Hematopoietic multipotent progenitor cell (in vitro differentiated cells): ENCODE results near the gene MYO1D. TPM values are rescaled to one million over a fixed set of nuclear protein-coding genes. Genes with fewer than 3 reads are reported as not detected.

Source experiments
- DNase-seq, 3 donors: peaks; one replicate each; pipeline ENCODE4 v3.0.0-alpha.2; 2011 to 2015; ENCODE audit warnings: low read depth in 2 of 3, low spot score in 2 of 3
- total RNA-seq: library from RNA; depleted of rRNA; stranded (reverse); fragments of >200 nt; gene quantifications from one replicate; pipeline ENCODE4 v1.2.3, GENCODE V29; 2012

Gene MYO1D
- total RNA-seq, 1 donor = 8.1 TPM

DNA sequence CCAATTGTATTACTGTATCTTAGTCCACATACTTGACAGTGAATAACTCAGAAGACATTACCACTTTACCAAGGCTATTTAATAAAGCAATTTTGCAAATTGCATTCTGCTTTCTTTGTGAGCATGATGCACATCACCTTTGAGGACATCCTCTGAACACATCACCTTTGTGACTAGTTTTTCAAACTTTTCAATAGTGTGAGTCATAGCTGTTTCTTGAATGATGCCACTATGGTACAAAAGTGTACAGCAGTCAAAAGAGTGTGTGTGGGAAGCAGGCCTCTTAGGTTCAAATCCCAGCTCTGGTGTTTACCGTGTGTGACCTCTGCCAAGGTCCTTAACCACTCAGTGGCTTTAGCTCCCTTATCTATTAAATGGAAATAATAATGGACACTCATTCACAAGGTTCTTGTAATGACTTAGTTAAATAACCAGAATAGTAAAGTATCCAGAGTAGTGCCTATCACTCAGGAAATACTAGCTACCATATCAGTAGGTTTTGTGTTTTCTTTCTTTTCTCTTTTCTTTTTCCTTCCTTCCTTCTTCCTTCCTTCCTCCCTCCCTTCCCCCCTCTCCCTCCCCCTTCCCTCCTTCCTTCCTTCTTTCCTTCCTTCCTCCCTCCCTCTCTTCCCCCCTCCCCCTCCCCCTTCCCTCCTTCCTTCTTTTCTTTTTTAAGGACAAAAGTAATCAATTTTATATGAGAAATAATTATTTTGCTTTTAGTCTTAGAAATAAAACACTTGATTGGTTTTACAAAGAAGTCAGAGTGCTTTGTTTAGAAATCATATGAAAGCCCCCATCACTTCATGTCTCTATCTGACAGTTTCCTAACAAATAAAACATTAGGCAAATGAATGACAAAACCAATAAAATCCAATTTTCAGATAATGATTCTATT lies 178.9 kb downstream of the MYO1D start:
- no peak for DNase-seq

DNA sequence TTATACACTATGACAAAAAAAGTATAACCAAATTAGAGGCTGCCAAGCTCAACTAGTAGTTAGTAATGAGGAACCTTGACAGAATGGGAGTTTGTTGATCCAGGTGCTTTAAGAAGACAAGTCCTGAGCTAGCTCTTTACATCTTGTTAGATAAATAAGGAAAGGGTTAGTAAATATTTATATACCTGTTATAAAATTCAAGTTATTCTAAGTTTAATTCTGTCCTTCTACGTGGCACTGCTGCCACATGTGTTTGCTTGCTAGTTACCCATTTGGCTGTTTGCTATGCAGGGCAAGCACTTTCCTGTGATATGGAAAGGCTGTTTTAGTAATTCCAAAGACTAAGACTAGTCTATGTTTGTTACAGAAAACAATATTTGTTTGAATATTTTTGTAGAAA lies 180.5 kb downstream of the MYO1D start:
- no peak for DNase-seq

DNA sequence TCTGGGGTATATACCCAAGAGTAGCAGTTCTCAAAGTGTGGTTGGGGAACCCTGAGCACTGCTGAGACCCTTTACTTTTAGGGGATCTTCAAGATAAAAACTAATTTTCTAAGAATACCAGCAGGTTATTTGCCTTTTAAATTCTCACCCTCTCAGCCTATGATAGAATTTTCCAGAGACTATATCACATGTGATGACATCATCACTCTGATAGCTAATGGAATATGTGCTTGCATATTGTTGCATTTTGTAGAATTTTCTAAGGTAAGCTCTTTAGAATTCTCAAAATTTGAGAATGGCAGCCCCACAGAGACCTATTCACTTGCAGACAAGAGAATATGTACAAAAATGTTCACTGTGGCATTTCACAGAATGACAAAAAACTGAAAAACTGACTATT lies 181.1 kb downstream of the MYO1D start:
- no peak for DNase-seq

DNA sequence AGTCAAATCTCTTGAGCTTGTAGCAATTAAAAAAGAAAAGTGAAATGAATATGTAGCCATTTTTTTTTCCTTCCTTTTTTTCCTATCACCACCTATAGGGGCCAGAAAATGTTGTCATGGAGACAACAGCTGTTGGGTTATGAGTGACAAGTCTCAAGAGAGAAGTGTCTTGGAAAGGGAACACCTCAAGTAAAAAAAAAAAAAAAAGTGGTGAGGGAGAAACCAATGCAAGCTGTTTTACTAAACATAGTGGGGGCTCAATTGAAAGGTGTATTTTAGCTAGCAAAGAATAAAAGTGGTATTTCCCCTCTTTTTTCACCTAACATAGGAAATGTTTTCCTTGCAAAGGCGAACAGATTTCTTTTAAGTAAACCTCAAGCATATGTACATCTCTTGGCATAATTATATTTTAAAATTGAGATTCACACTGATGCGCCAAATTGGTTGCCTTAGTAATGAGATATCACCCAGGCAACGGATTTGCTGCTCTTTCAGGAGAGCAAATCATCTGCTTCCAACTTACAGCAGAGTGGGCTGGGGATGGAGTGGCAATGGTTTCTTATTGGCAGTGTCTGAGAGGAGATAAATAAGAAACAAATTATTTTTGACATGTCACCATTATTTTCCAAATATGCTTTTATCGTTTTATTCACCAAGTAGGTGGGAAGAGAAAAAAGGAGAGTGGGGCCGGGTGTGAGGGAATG lies 183.6 kb downstream of the MYO1D start:
- no peak for DNase-seq

DNA sequence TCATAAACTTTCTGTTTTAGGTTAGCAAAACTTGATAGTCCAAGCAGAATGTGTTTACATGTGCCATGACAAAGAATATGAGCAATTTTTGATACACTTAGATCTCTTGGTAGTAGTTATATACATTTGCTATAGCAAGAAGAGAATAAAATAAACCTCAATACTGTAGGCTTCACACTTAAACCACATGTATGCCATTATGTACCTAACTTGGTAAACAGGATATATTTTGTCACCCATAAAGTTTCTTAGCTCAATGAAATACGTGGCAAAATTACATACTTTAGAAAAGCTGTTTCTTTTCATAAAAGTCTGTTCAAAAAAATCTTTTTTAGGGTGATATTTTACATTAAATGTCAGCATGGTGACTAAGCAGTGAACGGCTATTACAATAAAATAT lies 184.7 kb downstream of the MYO1D start:
- no peak for DNase-seq

DNA sequence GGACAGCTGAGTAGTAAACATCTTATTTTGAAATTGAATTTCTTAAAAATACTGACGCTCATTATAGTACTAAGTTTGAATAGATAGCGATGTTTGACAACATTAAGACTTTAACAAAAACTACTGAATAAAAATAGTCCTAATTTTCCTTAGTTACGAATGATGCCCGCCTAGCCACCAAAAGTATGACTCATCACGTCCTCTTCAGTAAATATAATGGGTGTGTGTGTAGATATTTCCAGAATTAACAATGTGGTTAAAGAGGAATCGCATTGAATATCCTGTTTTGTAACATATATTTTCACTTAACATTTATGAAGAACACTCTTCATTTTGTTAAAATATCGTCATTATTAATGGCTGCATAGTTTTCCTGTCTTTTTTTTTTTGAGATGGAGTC lies 187.6 kb downstream of the MYO1D start:
- DNase-seq = no peak

DNA sequence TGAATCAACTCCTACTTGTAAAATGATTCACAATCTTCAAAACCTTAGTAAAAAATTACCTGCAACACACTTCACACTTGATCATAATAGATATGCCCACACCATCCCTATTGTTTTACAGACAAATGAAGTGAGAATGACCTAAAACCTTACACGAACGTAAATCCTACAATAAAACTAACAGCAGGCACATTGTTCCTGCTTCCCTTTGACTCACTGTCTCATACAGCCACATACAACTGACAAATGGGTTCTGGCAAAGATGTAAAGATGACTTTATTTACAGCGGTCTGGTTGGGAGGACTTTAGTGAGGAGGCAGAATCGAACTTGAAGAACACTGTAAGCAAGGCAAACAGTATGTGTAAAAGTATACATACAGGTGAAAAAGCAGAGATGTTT lies 188.7 kb downstream of the MYO1D start:
- DNase-seq = no peak

DNA sequence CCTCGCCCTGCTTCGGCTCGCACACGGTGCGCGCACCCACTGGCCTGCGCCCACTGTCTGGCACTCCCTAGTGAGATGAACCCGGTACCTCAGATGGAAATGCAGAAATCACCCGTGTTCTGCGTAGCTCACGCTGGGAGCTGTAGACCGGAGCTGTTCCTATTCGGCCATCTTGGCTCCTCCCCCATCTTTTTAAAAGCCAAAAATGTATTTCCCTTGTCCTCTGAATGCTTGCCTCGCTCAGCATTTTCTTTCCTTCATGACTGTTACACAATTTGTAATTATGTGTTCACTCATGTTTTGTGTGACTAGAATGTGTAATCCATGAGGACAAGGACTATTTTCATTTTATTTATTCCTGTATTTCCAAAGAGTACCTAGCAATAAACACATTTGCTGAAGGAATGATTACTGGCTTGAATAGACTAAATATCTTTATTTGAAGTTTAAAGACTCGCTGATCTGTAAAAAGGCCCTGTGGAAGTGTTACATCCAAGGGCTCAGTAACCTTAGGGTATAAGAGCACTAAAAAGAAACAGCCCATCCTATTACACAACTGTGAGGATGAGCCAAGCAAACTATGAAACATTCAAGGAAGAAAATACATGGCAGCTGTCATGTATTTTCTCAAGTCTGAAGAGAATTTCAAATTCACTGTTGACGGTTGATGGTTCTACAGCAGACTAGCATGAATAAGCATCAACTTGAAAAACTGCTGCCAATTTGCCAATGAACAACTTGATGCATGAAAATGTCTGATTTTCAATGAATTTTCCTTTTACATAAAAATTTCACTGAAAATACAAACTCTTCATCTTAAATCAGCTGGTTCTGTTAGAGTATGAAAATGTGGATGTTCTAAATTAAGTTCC lies 192.6 kb downstream of the MYO1D start:
- no peak for DNase-seq

DNA sequence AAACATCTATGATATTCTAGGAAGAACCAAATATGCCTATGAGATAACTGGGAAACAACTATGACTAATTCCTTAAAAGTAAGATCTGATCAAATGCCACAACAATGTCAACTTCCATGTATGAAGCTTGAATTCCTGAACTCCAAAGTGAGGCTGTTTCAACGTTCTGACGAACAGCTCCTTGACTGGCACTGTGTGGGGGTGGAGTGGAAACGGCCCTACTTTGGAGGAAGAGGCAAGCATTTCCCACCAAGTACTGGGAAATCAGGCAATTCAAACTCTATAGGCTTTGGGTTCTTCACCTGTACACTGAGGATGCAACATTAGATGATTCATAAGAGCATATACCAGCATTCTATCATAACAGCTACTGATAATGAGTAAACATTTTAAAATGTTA lies 203.0 kb downstream of the MYO1D start:
- DNase-seq = no peak

DNA sequence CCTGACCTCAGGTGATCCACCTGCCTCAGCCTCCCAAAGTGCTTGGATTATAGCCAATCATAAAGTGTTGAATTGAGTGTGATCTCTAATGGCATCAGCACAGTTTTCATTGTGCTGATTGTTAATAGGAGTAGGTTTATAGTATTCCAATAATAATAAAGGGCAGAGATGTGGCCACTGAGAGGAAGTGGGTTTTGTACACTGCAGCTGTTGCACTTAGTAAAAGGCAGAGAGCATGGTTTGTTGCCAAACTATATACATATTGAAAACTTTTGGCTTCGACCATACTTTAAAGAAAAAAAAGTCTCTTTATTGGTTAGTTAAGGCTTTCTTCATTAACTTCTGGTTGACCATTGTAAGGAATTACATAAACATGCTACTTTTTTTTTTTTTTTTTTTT lies 204.2 kb downstream of the MYO1D start:
- DNase-seq = peak in 1 of 3 donors; percentile 10

DNA sequence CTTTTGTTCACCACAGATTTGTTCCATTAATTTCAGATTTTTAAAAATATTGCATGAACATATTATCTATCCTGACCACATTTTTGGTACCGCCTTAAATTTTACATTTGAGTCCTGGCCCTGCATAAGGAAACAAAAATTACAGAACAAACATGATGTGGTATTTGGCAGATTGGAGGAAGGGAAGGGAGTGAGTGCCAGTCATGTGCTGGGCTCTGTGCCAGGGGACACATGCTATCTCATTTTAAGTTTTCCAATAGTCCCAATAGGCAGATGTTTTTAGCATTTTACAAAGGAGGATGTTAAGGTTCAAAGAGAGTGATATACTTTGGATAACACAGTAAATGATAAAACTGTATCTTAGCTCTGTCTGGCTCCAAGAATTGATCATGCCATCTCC lies 205.0 kb downstream of the MYO1D start:
- DNase-seq = peak in 2 of 3 donors; percentile 19 to 56

DNA sequence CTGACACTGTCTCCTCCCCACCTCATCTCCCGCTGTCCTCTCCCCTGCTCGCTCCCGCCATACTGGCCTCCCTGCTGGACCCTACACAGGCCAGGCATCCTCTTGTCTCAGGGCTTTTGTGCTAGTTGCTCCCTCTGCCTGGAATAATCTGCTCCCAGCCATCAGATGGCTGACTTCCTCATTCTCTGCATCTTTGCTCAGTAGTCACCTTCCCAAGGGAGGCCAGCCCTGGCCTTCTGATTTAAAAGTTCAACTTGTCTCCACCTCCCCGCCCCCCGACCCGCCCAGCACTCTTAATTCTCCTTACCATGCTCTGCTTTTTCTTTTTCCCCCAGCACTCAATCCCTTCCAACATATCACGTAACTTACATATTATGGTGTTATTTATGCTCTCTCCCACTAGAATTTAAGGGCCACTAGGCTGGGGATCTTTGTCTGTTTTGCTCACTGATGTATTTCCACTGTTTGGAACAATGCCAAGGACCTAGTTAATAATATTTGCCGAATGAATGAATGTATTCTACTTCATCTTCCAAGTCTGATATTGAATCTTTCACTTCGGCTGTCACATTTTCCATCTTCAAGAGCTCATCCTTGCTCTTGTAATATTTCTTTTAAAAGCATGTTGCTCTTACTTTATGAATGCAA lies 211.9 kb downstream of the MYO1D start:
- no peak for DNase-seq

DNA sequence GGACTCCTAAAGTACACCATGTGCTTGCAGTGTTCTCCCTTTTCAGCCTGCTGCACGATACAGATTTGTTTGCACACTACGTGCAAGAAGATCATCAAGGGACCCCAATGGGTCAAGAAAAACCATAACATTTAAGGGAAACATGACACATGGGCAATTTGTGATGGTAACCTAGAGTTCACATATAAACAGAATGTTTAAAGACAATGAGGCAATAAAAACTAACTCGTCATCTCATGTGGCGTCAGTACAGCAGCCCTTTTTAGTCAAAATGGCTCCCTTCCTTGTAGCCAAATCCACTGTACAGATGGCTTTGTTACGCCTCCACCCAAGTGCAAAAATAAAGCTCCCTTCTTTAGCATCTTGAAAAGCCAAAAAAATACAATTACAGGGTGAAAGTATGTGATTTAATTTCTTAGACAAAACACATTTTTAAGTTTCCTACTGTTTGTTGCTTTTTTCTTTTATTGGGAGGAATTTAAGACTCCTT lies 216.4 kb downstream of the MYO1D start:
- DNase-seq = no peak

DNA sequence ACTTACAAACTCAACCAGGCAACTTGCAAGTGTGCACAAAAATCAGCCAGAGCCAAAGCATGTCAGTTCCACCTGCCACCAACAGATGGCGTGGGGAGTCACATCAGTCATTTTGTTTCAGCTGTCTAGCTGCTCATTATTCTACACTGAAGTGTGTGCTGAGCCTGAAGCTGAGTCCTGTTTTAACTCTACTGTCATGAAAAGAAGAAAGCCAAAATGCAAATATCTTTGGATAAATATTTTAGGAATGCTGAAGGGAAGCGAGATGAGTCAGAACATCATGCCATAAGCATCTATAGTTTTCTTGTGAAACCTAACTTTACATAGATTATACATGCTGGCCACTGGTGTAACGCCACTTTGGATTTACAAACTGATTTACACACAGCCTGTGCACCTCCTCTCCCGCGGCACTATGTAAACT lies 217.5 kb downstream of the MYO1D start:
- peak; percentile 33 to 80 (median 59) for DNase-seq

DNA sequence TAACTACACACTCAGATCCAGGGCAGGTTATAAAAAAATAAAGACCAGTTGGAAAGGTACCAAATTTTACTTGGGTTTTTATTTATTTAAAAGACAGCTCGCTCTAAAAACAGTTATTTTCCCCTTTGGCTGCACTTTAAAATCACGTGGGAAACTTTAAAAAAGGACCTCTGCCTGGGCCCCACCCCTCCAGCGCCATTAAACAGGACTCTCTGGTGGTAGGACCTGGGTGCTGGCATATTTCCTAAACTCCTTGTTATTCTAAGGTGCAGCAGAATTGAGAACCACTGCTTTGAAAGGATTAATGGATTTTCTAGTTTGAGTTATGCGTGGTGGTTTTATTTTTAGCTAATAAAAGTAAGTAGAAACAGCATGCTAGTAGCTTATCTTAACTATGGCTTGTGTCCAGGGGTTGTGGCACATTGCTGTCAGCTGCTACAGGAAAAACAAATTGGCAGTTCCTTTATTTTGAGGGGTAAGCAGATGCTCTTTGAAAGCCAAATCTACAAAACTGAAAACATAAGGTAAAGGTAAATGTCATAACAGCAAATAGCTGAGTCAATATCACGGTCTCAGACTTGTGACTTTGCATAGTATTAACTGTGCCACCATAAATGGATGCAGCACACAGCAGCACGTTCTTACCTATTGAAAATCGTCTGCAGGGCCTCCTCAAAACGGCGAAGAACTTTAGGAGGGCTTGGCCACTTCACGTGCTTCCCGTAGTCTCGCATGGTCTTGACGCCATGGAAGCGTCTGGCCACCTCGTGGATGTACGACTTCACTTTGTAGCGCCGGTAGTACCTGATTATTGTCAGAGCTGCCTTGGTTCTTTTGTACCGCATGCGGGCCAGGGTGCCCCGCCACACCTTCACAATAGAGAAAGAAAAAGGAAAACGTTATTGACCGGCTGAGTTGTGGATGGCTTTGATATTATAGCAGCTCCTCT lies 218.2 kb downstream of the MYO1D start:
- peak in 2 of 3 donors; percentile 3 to 34 for DNase-seq

DNA sequence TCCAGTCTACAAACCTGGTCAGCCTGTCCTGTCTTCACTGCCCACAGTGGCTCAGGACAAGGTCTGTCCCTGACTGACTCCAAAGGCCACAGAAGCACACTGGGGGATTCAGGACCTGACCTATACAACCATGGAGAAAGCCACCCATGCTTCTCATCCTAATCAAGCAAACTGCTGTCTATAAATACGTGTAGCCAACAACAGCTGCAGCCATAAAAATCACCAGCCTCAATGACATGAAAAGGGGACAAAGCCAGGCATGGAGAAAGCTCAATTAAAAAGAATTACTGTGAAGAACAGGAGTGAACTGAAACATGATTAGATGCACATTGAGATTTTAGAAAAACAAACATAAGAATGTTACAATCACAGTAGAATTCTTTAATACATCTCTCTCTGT lies 220.0 kb downstream of the MYO1D start:
- no peak for DNase-seq

DNA sequence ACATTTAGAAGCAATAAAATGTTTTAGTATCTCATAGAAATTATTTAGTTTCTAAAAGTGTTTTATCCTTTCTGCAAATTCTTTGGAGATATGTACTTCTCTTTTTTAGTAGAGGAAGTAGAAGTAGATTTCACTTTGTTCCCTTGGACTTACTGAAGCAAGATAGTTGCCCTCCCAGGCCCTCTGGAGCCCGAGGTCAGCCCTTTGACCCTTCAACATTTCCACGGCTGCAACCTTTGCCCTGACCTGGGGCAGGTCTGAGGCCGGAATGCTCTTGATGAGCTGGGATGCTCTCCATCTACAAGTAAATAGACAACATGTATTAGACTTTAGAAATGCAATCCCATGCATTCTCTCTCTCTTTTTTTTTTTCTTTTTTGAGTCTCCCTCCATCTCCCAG lies 222.6 kb downstream of the MYO1D start:
- DNase-seq = no peak

DNA sequence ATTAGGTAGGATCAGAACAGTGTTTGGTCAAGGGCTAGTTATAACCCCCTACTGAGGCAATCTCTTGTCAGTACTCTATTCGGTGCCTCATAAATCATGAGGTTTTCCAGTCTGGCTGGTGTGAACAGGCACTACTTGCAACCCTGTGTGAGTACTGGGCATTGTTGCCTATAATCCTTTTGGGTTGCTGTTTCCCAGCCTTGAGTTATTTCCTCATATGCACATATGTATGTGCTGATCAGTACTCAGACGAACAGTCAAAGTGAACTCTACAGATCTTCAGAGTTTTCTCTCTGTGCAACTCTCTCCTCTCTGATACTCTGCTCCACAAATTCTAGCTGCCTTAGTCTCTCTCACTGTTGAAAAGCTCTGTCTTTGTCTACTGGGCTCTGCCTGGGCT lies 225.8 kb downstream of the MYO1D start:
- no peak for DNase-seq

DNA sequence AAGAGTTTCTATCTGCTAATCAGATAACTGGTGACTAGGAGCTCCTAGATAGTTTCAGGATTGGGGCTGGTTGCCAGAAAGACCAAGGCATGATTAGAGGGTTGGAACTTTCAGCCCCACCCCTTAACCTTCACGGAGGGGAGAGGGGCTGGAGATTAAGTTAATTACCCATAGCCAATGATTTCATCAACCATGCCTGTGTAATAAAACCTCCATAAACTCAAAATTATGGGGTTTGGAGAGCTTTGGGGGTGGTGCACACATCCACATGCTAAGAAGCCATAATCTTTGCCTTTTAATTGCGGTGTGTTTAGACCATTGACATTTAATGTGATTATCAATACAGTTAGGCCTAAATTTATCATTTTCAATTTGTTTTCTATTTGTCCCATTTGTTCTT lies 228.5 kb downstream of the MYO1D start:
- no peak for DNase-seq
